Adipose tissue (tissue), 3 donors: ENCODE measurements around the gene SULT2B1. TPM values are rescaled to one million over a fixed set of nuclear protein-coding genes. Genes with fewer than 3 reads are reported as not detected.

Source experiments
- H3K27ac ChIP-seq: one replicate; pipeline ENCODE4 v1.5.1; 2013; ENCODE audit warnings: low read depth, low read length
- WGBS, 3 donors: extraction: QIAGEN DNeasy Blood & Tissue Kit; methylation state at CpG; one replicate each; pipeline ENCODE4 v1.1.7; 2013; 5-methylcytosine and 5-hydroxymethylcytosine counted together
- polyA plus RNA-seq, 3 donors: library from polyadenylated mRNA; stranded (reverse); fragments of 200-250 nt; gene quantifications; one replicate each; pipeline ENCODE4 v1.2.3, GENCODE V29; 2013
- donor health status: healthy with polysubstance abuse.
- donor health status: Bipolar disorder and iron deficiency.
- donor health status: healthy.

SULT2B1 gene
- polyA plus RNA-seq, 3 donors: 0.20 to 0.90 (median 0.45) TPM

- no peak overlapping the region for H3K27ac ChIP-seq
- WGBS, 3 donors: 66 to 82% (median 82%) methylated on average over 38 to 39 of the region's 39 CpGs
These were observed 61.3 kb downstream of the SULT2B1 start for GRCh38 chr19:48613024-48613851.

GRCh38 chr19:48613852-48614435, 62.0 kb downstream of the SULT2B1 start:
- WGBS, 3 donors: 74 to 78% (median 74%) methylated on average over 13 of the region's 13 CpGs

GRCh38 chr19:48614436-48615230, 62.7 kb downstream of the SULT2B1 start, which contains the start of gene FAM83E:
TSS of gene FAM83E (minus strand) at chr19:48615076. CDS start at chr19:48613372, 1,704 bp downstream.
- WGBS, 3 donors: 44 to 67% (median 62%) methylated on average over 29 to 31 of the region's 31 CpGs
- no peak within 1 kb of the TSS for H3K27ac ChIP-seq

More at GRCh38 chr19:48613852-48614435, 62.0 kb downstream of the SULT2B1 start:
- no peak overlapping the region for H3K27ac ChIP-seq

GRCh38 chr19:48615231-48616040, 63.5 kb downstream of the SULT2B1 start:
- WGBS, 3 donors: 66 to 76% (median 69%) methylated on average over 19 of the region's 19 CpGs
- no peak overlapping the region for H3K27ac ChIP-seq

- WGBS, 3 donors: 82 to 86% (median 85%) methylated on average over 16 of the region's 16 CpGs
These were observed 64.1 kb downstream of the SULT2B1 start for GRCh38 chr19:48616041-48616436.

GRCh38 chr19:48616491-48617056, 64.6 kb downstream of the SULT2B1 start:
- no peak overlapping the region for H3K27ac ChIP-seq
- 55 to 68% (median 63%) methylated on average over 12 of the region's 12 CpGs for WGBS, 3 donors

More at GRCh38 chr19:48616041-48616436, 64.1 kb downstream of the SULT2B1 start:
- no peak overlapping the region for H3K27ac ChIP-seq

GRCh38 chr19:48617146-48617937, 65.4 kb downstream of the SULT2B1 start:
- H3K27ac ChIP-seq: no peak overlapping the region

GRCh38 chr19:48618278-48618915, 66.4 kb downstream of the SULT2B1 start:
- 1% methylated on average over 18 of the region's 18 CpGs for WGBS, 3 donors
- H3K27ac ChIP-seq: no peak overlapping the region

More at GRCh38 chr19:48617146-48617937, 65.4 kb downstream of the SULT2B1 start:
- 46 to 70% (median 61%) methylated on average over 18 of the region's 18 CpGs for WGBS, 3 donors

- H3K27ac ChIP-seq: peak within 1 kb of the TSS; percentile 51
- 0 to 1% (median 0%) methylated on average over 63 to 69 of the region's 69 CpGs for WGBS, 3 donors
These were observed 67.1 kb downstream of the SULT2B1 start, which contains the start of the genes RPL18 and SPHK2 for GRCh38 chr19:48618916-48619691. TSS of gene RPL18 (minus strand) at chr19:48619178. CDS start at chr19:48619143, 35 bp downstream. TSS of gene SPHK2 (plus strand) at chr19:48619506. CDS start at chr19:48620515, 1,009 bp downstream.

GRCh38 chr19:48619692-48620585, 68.0 kb downstream of the SULT2B1 start:
- peak overlapping the region; percentile 51 for H3K27ac ChIP-seq
- 29 to 31% (median 30%) methylated on average over 6 of the region's 6 CpGs for WGBS, 3 donors

GRCh38 chr19:48623556-48624066, 71.6 kb downstream of the SULT2B1 start:
- WGBS, 3 donors: 21 to 37% (median 28%) methylated on average over 8 of the region's 8 CpGs
- peak overlapping the region; percentile 3 for H3K27ac ChIP-seq

- H3K27ac ChIP-seq: peak overlapping the region; percentile 3
- WGBS, 3 donors: 0 to 1% (median 1%) methylated on average over 40 of the region's 40 CpGs
These were observed 72.2 kb downstream of the SULT2B1 start for GRCh38 chr19:48624067-48624594.

GRCh38 chr19:48624791-48625723, 73.1 kb downstream of the SULT2B1 start:
- WGBS, 3 donors: 55 to 75% (median 68%) methylated on average over 22 to 24 of the region's 24 CpGs
- H3K27ac ChIP-seq: no peak overlapping the region
